Measurements from ENCODE around the gene APLN.

GRCh38 chrX:129693354-129693753 is 38.6 kb upstream of the APLN start:
- TF ChIP-seq RAD21 (conservative IDR thresholded peaks at IDR 0.05): no peak
- TF ChIP-seq CTCF (IDR thresholded peaks at IDR 0.05; ENCODE audit: poor library complexity, severe bottlenecking): no peak
- no peak for TF ChIP-seq REST (IDR thresholded peaks at IDR 0.05; ENCODE audit: borderline replicate concordance)

Measured in neural cell (in vitro differentiated cells).